Right lobe of liver (tissue), 6 donors: ENCODE measurements around the gene MYO7B. TPM values are rescaled to one million over a fixed set of nuclear protein-coding genes. Genes with fewer than 3 reads are reported as not detected.

ENCODE experiments used
- ATAC-seq, 4 donors: fragments of 200-7000 bp; cut with Tn5 transposase; one replicate each; pipeline ENCODE4 v1.9.1; 2020; ENCODE audit warnings: mild to moderate bottlenecking in 4 of 4, moderate library complexity in 4 of 4
- DNase-seq, 3 donors: peaks; one replicate each; pipeline ENCODE4 v3.0.0-alpha.2; 2020
- H3K27ac ChIP-seq, 3 donors: fragments of 200-600 bp; one replicate each; pipeline ENCODE4 v1.8.0; 2022
- H3K27me3 ChIP-seq, 2 donors: fragments of 200-600 bp; one replicate each; pipeline ENCODE4 v1.8.0; 2022
- H3K36me3 ChIP-seq, 4 donors: fragments of 200-600 bp; sonication (generic) in 1 of 4; one replicate each; pipeline versions ENCODE4 v1.5.1 to v1.8.0; 2017 to 2022; ENCODE audit warnings: control low read depth in 1 of 4
- H3K4me1 ChIP-seq, 4 donors: fragments of 200-600 bp; sonication (generic) in 1 of 4; one replicate each; pipeline versions ENCODE4 v1.5.1 to v1.8.0; 2017 to 2022; ENCODE audit warnings: control low read depth in 1 of 4
- H3K4me3 ChIP-seq, 3 donors: fragments of 200-600 bp; one replicate each; pipeline ENCODE4 v1.8.0; 2022
- H3K9me3 ChIP-seq, 4 donors: fragments of 200-600 bp; sonication (generic) in 1 of 4; one replicate each; pipeline versions ENCODE4 v1.5.1 to v1.8.0; 2017 to 2022; ENCODE audit warnings: control low read depth in 1 of 4
- POLR2A ChIP-seq: fragments of 450-650 bp; IDR thresholded peaks from one replicate; pipeline ENCODE4 v1.6.1; 2017; ENCODE audit warnings: antibody characterized with exemption, mild to moderate bottlenecking
- WGBS: methylation state at CpG from one replicate; pipeline ENCODE4 v1.1.6; 2018; ENCODE audit warnings: low coverage, low lambda C conversion rate; ENCODE audit not compliant: insufficient coverage; ENCODE audit errors: missing lambda C conversion rate; 5-methylcytosine and 5-hydroxymethylcytosine counted together
- intact Hi-C, 2 donors: fragments of 100-400 bp; cut with DNase I; formaldehyde crosslinking; loops; one replicate each; pipeline versions ENCODE4 v1.11.2 to v1.14.1; 2022
- total RNA-seq, 6 experiments: library from RNA; depleted of rRNA in 2 of 6; stranded (reverse); fragments of >200 nt in 2 of 6; fragmentation: NEBNext Ultra II Directional in 3 of 6; extraction: Animal tissue kit (Norgen Biotek cat#: 25700) in 3 of 6; gene quantifications; one replicate each; pipeline versions ENCODE4 v1.1.0 to v1.2.4, GENCODE V29; 2016 to 2023
- TF ChIP-seq, protein P1 (sequence below), 4 donors: fragments of 200-600 bp in 3 of 4; fragments of 450-650 bp in 1 of 4; IDR thresholded peaks; one replicate each; pipeline versions ENCODE4 v1.5.1 to v1.8.0; 2016 to 2022; ENCODE audit warnings: antibody characterized with exemption in 4 of 4, mild to moderate bottlenecking in 2 of 4
- donor health status: DM: no; HTN: yes; CAD: no.
- donor health status: DM: no; HTN: no; CAD: no.
- donor health status: DM: no; HTN: no; CAD: no.
- donor health status: DM: no; HTN: yes; CAD: no.
- donor health status: DM: no; HTN: yes; CAD: no.

MYO7B gene
- total RNA-seq, 6 experiments from 2014 or later: 0.21 to 2.7 (median 0.37) TPM; not detected in 1

DNA sequence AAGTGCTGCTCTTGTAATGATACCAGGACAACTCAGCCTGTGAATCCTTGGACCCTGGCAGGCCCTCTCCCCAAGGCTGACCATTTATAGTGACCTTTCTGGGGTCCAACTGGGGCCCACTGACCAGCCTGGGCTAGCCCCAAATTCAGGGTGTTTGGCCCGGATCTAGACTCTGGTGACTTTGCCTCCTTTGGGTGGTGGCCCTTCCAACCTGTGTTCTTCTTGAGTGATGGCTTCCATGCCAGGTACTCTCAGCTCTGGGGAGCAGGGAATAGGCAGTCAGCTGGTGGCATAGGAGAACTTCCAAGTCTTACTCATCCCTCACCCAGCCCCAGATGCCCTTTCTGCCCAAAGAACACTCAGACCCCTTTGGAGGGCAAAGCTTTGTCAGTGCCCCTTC lies 10.3 kb downstream of the MYO7B start:
- ATAC-seq (no peak), DNase-seq (no peak)
- intact Hi-C loops: no loop called here
- TF ChIP-seq POLR2A: no peak
- TF ChIP-seq, protein P1, sequence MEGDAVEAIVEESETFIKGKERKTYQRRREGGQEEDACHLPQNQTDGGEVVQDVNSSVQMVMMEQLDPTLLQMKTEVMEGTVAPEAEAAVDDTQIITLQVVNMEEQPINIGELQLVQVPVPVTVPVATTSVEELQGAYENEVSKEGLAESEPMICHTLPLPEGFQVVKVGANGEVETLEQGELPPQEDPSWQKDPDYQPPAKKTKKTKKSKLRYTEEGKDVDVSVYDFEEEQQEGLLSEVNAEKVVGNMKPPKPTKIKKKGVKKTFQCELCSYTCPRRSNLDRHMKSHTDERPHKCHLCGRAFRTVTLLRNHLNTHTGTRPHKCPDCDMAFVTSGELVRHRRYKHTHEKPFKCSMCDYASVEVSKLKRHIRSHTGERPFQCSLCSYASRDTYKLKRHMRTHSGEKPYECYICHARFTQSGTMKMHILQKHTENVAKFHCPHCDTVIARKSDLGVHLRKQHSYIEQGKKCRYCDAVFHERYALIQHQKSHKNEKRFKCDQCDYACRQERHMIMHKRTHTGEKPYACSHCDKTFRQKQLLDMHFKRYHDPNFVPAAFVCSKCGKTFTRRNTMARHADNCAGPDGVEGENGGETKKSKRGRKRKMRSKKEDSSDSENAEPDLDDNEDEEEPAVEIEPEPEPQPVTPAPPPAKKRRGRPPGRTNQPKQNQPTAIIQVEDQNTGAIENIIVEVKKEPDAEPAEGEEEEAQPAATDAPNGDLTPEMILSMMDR (IDR thresholded peaks at IDR 0.05): no peak
- Histone ChIP-seq H3K4me1 (no peaks in the 10 kb centered on the region), H3K9me3 (no peaks in the 10 kb centered on the region), H3K27me3 (no peaks in the 10 kb centered on the region), H3K27ac (no peak overlapping the region), H3K36me3 (no peaks in the 10 kb centered on the region), H3K4me3 (no peak overlapping the region)
- WGBS: no CpG with 5 or more reads among the region's 1 CpG

DNA sequence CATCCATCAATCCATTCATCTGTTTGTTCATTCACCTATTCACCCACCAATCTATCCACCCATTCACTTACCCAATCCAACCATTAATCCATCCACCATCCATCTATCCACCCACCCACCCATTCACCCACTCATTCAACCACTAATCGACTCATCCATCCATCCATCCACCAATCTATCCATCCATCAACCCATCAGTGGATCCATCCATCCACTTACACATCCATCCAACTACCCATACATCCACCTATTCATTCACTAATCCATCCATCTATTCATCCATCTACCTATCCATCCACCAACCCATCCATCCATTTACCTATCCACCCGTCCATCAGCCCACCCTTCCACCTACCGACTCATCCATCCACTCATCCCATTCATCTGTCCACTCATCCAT lies 11.3 kb downstream of the MYO7B start:
- Histone ChIP-seq H3K27me3 (no peaks in the 10 kb centered on the region), H3K36me3 (no peaks in the 10 kb centered on the region), H3K9me3 (no peaks in the 10 kb centered on the region), H3K4me1 (no peaks in the 10 kb centered on the region), H3K4me3 (no peak overlapping the region), H3K27ac (no peak overlapping the region)
- intact Hi-C loops: no loop called here
- DNase-seq: no peak
- TF ChIP-seq POLR2A: no peak
- TF ChIP-seq, protein P1 (IDR thresholded peaks at IDR 0.05): no peak
- WGBS: 48% methylated on average over 3 of the region's 3 CpGs
- ATAC-seq: no peak

DNA sequence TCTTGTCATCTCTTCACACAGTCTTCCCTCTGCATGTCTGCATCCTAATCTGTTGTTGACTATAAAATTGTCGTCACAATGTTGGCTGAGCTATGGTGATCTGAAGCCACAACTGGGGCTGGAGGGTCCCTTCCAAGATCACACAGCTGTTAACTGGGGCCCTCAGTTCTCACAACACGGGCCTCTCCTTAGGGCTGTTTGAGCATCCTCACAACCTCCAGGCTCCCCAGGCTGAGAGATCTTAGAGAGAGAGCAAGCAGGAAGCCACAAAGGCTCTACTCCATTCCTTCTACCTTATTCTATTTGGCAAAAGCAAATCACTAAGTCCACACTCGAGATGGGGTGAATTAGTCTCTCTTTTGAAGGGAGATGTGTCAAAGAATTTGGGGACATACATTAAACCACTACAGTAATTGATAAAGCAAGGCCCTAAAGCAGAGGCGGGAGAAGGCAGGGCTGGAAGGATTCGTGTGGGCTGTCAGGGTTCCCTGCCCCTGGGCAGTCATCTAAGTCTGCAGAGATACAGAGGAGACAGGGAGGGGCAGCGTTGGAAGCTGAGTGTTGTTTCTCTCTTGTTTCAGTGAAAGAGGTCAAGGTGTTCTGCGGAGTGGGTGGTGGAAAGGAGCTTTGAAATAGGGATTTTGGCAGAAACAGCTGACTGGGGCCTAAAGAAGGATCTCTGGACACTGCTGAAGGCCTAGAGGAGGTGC lies 15.9 kb downstream of the MYO7B start:
- no peaks in the 10 kb centered on the region for H3K4me1 ChIP-seq
- H3K4me3 ChIP-seq: no peak overlapping the region
- no peak overlapping the region for H3K27ac ChIP-seq
- WGBS: 69% methylated on average over 4 of the region's 7 CpGs
- H3K27me3 ChIP-seq: no peaks in the 10 kb centered on the region
- H3K9me3 ChIP-seq: no peaks in the 10 kb centered on the region
- intact Hi-C loops: no loop called here
- DNase-seq (peak in 1 of 3 donors; percentile 15), ATAC-seq (no peak)
- TF ChIP-seq POLR2A: no peak
- TF ChIP-seq, protein P1 (IDR thresholded peaks at IDR 0.05): no peak
- no peaks in the 10 kb centered on the region for H3K36me3 ChIP-seq

DNA sequence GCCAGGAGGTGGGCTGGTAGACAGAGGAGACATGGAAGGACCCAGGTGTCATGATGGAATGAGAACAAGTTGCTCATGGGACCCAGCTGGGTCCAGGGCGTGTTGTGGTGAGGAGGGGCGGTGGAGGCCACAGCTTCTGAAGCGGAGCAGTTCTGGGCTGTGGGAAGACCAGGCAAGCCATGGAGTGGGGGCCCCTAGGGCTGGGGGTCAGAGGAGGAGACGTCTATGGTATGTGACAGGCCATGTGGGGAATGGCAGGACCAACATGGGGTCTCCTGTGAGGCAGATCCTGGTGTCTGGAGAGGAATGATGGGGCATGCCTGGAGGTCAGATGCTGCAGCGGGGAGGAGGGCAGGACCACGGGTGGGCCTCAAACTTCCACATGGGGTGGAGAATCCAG lies 16.9 kb downstream of the MYO7B start:
- 81% methylated on average over 4 of the region's 6 CpGs for WGBS
- intact Hi-C loops: no loop called here
- H3K27me3 ChIP-seq: no peaks in the 10 kb centered on the region
- no peaks in the 10 kb centered on the region for H3K9me3 ChIP-seq
- ATAC-seq (no peak), DNase-seq (peak in 1 of 3 donors; percentile 25)
- no peak overlapping the region for H3K4me3 ChIP-seq
- no peak overlapping the region for H3K27ac ChIP-seq
- no peaks in the 10 kb centered on the region for H3K36me3 ChIP-seq
- no peak for TF ChIP-seq POLR2A
- TF ChIP-seq, protein P1 (IDR thresholded peaks at IDR 0.05): no peak
- no peaks in the 10 kb centered on the region for H3K4me1 ChIP-seq
